ENCODE measurements around the gene USP24. TPM values are rescaled to one million over a fixed set of nuclear protein-coding genes. Genes with fewer than 3 reads are reported as not detected.
A peak's percentile ranks its signal among the peaks of the same experiment; 100 is the strongest.

USP24 gene
- total RNA-seq, 2 donors from 2014 or later = 29.0 to 36.2 TPM

- DNase-seq (ENCODE audit: low spot score) = no peak
- no peak for TF ChIP-seq CTCF (IDR thresholded peaks at IDR 0.05)
- H3K9me3 ChIP-seq = no peaks in the 10 kb centered on the region
- peaks cover 96% of the 10 kb centered on the region for H3K36me3 ChIP-seq
- no peak overlapping the region for H3K4me3 ChIP-seq
- peaks cover 0 to 2% of the 10 kb centered on the region in 2 donors for H3K4me1 ChIP-seq
- no peaks in the 10 kb centered on the region for H3K27me3 ChIP-seq
- no peak overlapping the region for H3K27ac ChIP-seq
Measured at GRCh38 chr1:55087439-55087838, 127.7 kb downstream of the USP24 start.

- peaks cover 0 to 19% of the 10 kb centered on the region in 2 donors for H3K4me1 ChIP-seq
- H3K36me3 ChIP-seq = peaks cover 88% of the 10 kb centered on the region
Measured at GRCh38 chr1:55084257-55084656, 130.9 kb downstream of the USP24 start.

GRCh38 chr1:55081905-55082296 lies 133.3 kb downstream of the USP24 start:
- H3K4me1 ChIP-seq = peaks cover 0 to 19% of the 10 kb centered on the region in 2 donors
- H3K27me3 ChIP-seq = no peaks in the 10 kb centered on the region
- H3K9me3 ChIP-seq = no peaks in the 10 kb centered on the region
- no peak for TF ChIP-seq CTCF (IDR thresholded peaks at IDR 0.05)
- peaks cover 88% of the 10 kb centered on the region for H3K36me3 ChIP-seq
- peak overlapping the region in 1 of 2 donors; percentile 67 for H3K27ac ChIP-seq
- no peak overlapping the region for H3K4me3 ChIP-seq
- DNase-seq (ENCODE audit: low spot score) = no peak

More at GRCh38 chr1:55084257-55084656, 130.9 kb downstream of the USP24 start:
- Histone ChIP-seq H3K4me3 (no peak overlapping the region), H3K27me3 (no peaks in the 10 kb centered on the region), H3K27ac (no peak overlapping the region), H3K9me3 (no peaks in the 10 kb centered on the region)
- no peak for TF ChIP-seq CTCF (IDR thresholded peaks at IDR 0.05)
- no peak for DNase-seq (ENCODE audit: low spot score)

- H3K27me3 ChIP-seq = no peaks in the 10 kb centered on the region
- no peak for TF ChIP-seq CTCF (IDR thresholded peaks at IDR 0.05)
- no peak overlapping the region for H3K4me3 ChIP-seq
- peaks cover 0 to 19% of the 10 kb centered on the region in 2 donors for H3K4me1 ChIP-seq
- DNase-seq (ENCODE audit: low spot score) = no peak
- peak overlapping the region; percentile 22 to 67 for H3K27ac ChIP-seq
- H3K9me3 ChIP-seq = no peaks in the 10 kb centered on the region
- H3K36me3 ChIP-seq = peaks cover 88% of the 10 kb centered on the region
Measured at GRCh38 chr1:55081188-55081904, 133.8 kb downstream of the USP24 start.

- no peak for TF ChIP-seq CTCF (IDR thresholded peaks at IDR 0.05)
- H3K4me1 ChIP-seq = peaks cover 0 to 19% of the 10 kb centered on the region in 2 donors
- no peak overlapping the region for H3K27ac ChIP-seq
- no peaks in the 10 kb centered on the region for H3K9me3 ChIP-seq
- no peak for DNase-seq (ENCODE audit: low spot score)
- H3K36me3 ChIP-seq = peaks cover 88% of the 10 kb centered on the region
- no peaks in the 10 kb centered on the region for H3K27me3 ChIP-seq
- H3K4me3 ChIP-seq = no peak overlapping the region
Measured at GRCh38 chr1:55079651-55080050, 135.5 kb downstream of the USP24 start.

- no peak for DNase-seq (ENCODE audit: low spot score)
- Histone ChIP-seq H3K4me1 (peaks cover 0 to 19% of the 10 kb centered on the region in 2 donors), H3K27me3 (no peaks in the 10 kb centered on the region), H3K27ac (no peak overlapping the region), H3K9me3 (no peaks in the 10 kb centered on the region), H3K36me3 (peaks cover 86% of the 10 kb centered on the region), H3K4me3 (no peak overlapping the region)
- no peak for TF ChIP-seq CTCF (IDR thresholded peaks at IDR 0.05)
Measured at GRCh38 chr1:55078470-55078869, 136.7 kb downstream of the USP24 start.

All from right atrium auricular region (tissue), 2 donors.